Left forelimb (tissue), 1 donor: ENCODE results near the gene CPNE4.
"Not testable (repeated sequence)": the region's sequence is repeated elsewhere in the genome, so short reads cannot be mapped to it uniquely, and the experiment has no call there.

ENCODE experiments used
- DNase-seq: peaks from one replicate; pipeline ENCODE4 v3.0.0-alpha.2; 2018; ENCODE audit warnings: low spot score

CPNE4 gene

DNA sequence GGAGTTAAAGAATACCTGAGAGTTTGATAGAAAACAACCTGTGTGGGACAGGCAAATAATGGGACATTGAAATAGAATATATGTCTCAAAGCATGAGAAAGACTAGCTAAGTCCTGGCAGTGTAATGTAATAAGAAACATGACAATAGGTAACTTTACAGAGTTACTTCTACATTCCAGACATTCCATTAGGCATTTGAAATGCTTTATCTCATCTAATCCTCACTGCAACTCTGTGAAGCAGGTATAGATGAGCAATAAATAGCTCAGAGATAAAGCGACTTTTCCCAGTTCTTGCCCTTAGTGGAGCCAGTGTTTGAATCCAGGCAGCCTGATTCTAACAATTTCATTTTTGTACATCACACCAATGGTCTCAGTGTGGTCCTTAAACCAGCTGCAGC is 76.8 kb downstream of the CPNE4 start:
- DNase-seq: no peak

DNA sequence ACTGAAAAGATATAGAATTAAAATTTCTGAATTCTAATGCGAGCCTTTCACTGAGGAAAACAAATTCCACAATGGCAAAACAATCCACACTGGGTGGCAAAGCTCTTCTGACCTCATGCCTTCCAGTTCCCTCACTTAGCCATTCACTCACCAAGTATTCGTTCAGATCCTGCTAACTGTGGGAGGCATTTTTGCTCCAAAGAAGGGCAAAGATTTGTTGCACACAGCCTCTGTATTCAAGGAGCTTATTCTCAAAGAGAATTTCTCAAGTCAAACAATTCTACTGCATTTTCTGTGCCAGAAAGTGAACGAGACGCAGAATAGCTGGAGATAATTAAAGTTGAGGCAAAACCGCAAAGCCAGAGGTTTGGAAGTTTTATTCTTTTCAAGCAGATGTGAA is 77.3 kb downstream of the CPNE4 start:
- no peak for DNase-seq

DNA sequence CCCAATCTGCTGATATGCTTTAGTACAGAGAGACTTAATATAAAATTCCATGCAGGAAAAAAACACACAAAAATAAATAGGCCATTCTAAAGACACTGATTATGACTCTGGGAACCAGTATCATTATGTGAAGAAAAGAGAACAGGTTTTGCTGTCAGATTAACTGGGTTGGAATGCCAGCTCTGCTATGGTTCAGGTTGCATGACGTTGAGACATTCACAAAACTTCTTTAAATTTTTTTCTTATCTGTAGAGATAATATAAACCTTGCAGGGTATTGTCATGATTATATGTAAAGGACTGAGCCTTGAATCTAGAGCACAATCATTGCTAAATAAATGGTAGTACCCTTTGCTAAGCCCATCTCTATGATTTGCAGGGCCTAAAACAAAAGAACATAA is 86.0 kb downstream of the CPNE4 start:
- DNase-seq: no peak

DNA sequence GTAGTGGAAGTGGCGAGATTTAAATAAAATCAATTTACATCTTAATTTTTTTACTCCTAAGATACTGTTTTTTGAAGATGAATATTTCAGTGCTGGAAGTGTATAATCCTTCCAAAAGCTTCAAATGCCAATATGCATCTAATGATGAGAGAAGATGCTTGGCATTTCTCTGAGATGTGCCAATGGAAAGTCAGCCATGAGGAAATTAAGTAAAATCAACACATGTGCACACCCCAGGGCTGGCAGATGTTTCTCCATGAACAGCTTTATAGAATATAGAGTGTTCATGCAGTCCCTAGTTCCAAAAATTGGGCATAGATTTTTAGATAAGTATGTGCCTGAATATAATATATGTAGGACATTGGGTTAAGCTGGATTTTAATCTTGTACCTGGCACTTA is 90.1 kb downstream of the CPNE4 start:
- no peak for DNase-seq

DNA sequence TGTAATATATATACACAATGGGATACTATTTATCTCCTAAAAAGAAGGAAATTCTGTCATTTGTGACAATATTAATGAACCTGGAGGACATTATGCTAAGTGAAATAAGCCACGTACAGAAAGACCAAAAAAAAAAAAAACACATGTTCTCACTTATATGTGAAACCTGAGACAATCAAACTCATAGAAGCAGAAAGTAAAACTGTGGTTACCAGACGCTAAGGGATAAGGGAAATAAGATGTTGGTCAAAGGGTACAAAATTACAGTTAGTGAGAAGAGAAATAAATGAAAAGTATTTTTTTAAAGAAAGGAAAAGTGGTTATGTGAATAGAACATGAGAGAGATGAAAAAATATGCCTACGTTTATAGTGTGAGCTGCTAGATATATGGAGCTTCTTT is 101.1 kb downstream of the CPNE4 start:
- DNase-seq: no peak

DNA sequence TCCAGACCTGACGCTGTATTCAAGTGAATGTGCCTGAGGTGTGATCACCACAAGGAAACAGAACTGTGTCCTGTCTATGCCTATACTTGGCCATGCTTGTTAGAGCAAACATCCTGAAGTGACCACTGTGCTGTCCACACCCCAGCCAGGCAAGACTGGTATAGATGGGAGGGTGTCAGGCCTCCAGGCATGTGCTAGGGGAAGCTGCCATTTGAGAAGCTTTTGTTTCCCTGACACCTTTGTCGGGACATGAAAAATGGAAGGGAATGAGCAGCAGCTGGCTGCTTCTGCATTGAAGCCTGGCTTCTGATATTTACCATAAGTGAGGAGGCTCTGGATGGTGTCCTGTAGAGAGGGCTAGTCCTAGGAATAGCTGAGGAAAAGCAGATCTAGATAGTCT is 106.2 kb downstream of the CPNE4 start:
- no peak for DNase-seq

DNA sequence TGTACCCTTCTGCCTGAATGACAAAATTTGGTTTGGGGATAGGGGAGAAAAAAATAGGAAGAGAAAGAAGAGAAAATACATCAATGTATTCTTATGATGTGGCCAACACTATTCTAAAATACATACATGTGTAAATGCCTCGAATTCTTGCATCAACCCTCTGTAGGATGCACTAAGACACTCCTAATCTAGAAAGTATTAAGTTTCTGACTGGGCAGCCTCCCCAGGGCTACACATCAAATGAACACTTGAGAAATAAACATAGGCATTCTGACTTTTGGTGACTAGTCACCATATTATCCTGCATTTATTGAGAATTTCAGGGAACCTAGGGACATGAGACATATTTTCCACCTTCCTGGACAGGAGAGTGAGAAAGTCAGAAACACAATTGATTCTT is 109.2 kb downstream of the CPNE4 start:
- no peak for DNase-seq

DNA sequence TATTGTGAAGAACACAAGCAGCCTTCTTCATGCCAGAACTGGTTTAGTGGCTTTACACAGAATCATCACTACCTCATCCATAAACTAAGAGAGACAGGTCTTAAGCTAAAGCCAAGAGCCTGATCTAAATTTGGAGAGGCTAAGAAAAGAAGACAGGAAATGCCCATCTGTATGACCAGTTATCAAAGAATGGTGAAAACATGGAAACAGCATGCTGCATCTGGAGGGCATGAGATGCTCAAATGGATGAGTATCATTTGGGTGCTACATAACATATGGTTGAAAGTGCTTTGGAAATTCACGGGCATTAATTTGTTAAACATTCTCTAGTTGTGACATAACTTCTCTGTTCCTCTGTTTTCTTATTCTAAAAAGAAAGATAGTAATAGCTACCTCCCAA is 112.5 kb downstream of the CPNE4 start:
- no peak for DNase-seq

DNA sequence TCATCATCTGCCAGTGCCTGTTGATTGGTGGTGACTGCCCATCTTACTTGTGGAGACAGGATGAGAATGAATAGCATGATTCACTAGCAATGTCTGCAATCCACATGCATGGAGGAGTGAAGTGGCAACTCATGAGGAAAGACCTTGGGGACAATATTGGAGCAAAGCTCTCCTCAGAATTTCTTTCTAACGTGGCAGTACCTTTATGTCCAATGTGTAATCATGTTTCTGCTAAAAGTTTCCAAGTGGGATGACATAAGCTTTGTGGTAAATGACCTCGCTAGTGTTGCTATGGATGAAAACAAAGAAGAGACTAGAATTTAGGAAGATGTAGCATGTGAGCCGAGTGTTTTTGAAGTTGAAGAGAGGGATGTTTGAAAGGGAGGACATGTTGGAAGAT is 117.8 kb downstream of the CPNE4 start:
- DNase-seq: no peak

DNA sequence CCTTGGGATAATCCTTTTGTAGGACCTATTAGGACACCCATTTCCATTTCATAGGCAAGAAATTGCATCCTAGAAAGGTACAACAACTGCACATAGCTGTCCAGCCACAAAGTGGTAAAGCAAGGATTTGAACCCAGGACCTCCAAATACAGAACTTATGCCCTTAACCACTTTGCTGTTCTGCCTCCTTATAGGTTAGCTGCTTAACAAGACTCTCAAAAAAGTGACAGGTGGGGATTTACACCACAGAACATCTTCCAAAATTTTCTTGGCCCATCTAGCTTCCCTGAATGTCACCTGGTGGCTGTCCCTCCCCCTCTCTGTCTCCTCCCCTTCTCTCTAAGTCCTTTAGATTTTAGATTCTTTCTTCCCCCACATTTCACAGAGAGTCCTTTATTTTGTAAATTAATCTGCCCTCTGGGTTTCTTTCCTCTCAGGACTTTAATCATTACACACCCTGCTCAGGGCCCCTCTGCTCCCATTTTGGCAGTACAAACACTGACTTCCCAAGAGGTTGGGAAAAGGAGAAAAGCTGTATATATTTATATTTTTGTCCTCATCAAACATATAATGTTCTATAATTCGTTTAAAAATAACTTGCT is 120.6 kb downstream of the CPNE4 start:
- no peak for DNase-seq

DNA sequence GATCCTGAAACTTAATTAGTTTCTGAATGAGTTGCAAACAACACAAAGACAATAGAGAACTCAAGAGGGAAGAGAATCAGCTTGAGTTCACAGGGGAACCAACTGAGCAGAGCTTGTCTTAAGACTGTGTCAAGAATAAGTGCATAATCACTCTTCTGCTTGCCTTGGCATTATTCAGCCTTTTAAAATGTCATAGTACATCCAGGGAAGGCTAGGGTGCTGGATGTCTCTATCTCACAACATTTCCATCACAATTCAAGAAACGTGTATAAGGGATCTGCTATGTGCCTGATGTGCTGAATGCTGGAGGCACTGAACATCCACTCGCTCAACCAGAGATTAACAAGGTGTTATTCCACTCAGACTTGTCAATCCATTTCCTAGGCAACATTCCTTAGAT is 122.6 kb downstream of the CPNE4 start:
- DNase-seq: no peak

DNA sequence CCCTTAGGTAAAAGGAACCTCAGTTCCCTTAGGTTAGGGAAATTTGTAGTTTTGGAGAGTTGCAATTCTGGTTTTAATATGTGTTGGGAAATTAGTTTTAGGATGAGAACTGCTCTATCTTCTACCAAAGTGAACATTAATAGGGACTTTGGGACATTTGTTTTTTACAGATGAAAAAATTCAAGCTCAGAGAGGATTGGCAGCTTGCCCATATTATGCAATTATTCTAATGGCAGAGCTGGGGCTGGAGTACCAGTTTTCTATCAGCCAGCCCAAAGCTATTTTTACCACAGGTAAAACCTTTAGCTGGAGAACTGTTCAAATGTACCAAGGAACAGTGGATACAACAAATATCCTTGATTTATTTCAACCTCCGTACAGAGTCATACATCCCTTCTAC is 127.0 kb downstream of the CPNE4 start:
- no peak for DNase-seq

DNA sequence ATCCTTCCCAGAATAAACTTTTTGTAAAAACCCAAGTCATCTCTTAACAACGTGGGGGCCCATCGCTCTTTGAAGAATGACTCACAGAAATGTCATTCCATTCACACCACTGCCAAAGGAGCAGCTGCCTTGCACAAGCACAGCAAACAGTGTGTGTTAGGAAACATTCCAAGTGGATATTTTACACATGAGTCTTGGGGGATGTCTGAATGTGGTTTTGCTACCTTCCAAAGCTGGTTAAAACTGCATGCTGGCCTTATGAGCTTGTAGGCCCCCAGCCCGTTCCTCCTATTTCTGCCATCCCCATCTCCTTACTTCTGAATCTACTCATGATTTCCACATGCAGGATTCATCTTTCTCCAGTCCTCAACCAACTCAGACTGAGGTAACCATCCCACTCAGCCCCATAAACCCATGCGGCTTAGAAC is 130.8 kb downstream of the CPNE4 start:
- no peak for DNase-seq

DNA sequence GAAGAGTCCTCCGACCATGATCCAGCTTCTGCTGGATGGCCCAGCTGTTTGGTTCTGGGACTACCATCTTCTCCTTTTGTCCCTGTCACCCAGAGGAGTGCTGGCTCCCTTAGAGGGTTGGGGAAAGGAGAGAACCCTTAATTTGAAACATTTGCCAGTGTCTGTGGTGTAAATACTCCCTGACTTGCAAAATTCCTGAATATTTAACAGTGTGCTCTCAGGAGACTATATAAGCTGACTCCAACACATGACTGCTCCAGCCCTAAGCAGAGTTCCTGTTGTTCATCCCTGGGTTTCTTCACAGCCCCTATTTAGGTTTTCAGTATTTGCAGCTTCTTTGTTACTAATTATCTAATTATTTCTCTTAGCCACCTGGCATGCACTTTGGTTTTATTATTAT is 133.1 kb downstream of the CPNE4 start:
- DNase-seq: no peak

DNA sequence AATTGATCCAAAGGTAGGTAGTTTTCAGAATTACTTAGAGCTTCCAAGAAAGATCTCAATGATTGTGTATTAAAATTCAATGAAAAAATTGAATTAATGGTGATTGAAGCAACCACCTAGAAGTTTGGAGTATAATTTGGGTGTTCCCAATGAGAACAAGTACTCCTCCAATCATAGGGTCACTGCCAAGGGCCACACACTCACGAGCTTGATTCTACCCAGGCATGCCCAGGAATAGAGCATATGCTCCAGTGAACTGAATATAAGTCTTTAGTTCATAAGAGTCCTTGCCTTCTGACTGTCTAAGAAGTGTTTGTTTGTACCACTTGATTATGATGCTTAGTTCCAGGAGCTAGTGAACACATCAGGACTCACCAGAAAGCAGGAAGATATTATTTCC is 133.9 kb downstream of the CPNE4 start:
- no peak for DNase-seq

DNA sequence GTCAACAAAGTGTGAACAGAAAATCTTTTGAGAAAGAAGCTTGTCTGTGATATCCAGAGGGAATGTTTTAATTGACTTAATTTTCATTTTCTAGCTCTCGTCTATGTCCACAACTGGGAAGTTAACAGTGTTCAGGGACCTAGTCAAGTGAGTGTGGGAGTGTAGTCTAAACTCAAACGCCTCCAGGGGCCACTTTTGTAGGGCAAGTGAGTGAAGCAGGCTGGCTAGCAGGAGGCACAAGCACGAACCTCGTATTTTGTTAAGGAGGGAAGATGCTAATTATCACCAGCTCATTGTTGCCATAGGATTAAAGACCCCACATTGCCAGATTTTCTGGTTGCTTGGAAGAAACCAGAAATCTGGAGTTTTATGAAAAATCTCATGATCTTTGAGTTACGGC is 135.8 kb downstream of the CPNE4 start:
- DNase-seq: no peak

DNA sequence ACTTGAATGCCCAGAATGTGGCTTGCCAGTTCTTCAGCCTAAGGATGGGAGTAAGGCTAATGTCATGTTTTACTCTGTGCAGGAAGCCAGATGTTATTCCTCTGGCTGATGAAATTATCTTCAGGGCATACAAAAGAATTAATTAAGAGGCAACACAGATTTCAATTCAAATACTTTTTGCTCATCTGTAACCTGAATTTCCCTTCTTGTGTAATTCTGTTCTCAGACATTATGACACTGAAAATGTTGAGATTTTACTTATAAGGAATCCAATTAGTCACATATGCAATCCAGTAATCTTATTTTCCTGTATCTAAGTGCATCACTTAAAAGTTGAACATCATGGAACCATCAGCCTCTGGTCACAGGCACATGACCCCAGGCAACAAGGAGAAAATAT is 136.5 kb downstream of the CPNE4 start:
- no peak for DNase-seq

DNA sequence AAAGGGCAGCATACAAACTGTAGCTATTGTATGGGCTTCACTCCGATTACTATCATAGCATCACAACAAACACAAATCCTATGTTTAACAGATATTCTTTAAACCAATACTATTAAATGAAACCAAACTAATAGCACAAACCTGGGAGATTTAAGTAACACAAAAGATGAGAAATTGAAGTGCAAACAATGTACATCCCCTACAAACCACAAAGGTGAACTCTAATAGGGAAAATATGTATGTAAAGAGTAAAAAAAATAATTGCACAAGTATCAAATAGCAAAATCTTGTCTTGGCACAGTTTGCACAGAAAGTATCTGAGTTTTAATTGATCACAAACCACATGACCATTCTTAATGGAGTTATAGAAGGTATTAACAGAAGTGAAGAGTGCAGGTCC is 138.5 kb downstream of the CPNE4 start:
- DNase-seq: no peak

DNA sequence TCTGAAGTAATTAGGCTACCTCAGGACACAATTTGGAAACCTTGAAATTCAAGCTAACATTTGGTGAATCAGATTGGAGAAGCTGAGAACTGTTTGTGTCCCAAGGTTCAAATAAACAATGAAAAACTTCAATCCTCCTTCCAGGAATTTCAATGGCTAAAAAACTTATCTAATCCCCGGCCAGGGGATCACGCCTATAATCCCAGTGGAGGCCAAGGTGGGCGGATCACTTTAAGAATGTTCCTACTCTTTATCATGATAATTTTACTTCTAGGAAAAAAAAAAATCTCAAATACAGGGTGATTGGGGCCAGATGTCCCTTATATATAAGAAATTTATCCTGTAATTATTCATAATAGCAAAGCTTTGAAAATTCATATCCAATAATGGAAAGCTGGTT is 139.0 kb downstream of the CPNE4 start:
- no peak for DNase-seq

DNA sequence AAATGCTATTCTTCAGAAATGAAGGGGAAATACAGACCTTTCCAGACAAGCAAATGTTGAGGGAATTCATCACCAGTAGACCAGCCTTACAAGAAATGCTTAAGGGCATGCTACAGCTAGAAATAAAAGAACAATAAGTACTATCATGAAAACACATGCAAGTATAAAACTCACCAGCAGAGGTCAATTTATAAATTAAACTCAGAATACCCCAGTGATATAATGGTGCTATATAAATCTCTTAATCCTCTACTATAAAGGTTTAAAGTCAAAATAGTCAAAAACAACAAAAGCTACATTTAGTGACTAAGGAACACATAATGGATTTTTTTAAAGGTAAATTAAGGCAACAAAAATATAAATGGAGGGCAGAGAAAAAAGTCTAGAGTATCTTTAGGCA is 142.5 kb downstream of the CPNE4 start:
- DNase-seq: no peak

DNA sequence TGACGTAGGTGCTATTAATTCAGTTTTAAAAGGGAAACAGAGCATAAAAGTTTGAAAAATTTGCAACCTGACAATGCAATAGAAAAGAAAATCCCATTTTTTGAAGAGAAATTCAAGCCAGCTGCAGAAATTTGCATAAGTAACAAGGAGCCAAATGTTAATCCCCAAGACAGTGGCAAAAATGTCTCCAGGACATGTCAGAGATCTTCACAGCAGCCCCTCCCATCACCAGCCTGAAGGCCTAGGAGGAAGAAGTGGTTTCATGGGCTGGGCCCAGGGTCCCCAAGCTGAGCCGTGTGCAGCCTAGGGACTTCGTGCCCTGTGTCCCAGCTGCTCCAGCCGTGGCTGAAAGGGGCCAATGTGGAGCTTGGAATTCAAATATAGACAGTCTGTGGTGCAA is 148.9 kb downstream of the CPNE4 start:
- DNase-seq: not testable (repeated sequence)

DNA sequence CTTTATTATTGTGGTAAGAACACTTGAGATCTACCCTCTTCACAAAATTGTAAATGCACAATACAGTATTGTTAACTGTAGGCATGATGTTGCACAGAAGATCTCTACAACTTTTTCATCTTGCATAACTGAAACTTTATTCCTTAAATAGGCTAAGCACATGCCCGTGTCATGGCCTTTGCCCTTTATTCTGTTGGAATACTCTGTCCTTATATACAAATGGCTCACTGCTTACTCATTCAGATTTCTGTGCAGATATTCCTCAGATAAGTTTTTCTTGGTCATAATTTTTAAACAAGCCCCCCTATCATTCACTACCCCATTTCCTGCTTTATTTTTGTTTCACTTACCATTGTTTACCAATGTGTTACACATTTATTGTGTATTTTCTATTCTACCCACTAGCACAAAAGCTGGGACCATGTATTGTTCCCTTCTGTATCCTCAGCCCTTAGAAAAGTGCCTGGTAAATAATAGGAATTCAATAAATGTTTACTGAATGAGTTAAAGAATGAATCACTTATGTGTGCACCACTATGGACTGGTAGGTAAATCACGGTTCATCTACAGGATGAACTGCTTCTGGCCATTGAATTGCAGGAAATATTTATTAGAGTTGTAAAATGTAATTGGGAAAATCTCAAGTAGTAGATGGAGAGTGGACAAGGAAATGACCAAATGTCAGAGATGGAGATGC is 151.0 kb downstream of the CPNE4 start:
- DNase-seq: no peak

DNA sequence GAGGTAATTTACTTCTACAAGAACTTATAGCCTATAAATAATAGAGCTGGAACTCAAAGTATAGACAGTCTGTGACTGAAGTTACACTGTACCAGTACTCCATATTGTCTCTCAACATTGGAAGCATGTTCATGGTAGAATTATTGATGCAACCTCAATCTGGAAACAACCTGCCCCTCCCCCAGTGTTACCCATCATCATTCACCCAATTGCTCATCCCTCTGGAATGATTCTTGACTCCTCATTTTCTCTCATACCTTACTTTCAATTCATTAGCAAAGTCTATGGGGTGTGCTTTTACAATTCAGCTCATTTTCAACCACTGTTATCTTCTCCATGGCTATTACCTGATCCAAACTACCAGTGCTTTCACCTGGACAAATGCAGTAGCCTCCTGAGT is 151.7 kb downstream of the CPNE4 start:
- no peak for DNase-seq

DNA sequence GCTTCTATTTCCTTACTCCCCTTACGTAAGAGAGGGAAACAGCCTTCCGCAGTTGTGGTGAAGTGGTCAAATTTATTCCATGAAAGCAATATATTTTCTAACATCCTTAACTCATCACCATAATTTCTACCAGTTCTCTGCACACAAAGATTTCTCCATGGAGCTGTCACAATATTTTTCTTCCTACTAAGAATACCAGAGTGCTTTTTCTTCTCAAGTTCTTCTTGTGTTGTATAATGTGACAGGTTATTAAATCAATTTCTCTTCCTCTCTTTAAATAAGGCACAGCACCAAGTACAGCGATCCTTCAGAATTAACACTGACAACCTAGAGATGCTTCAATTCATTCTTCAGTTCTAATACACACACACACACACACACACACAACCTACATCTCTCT is 153.0 kb downstream of the CPNE4 start:
- no peak for DNase-seq
